H1 (cell line): ENCODE data around the gene MYCBP2. TPM values are rescaled to one million over a fixed set of nuclear protein-coding genes. Genes with fewer than 3 reads are reported as not detected.

Source experiments
- ASH2L ChIP-seq: fragments of 200-600, 300-600 bp; sonication (generic); IDR thresholded peaks from one replicate; pipeline ENCODE4 v1.7.1; 2017; ENCODE audit warnings: low read length
- BCL11A ChIP-seq, 2 experiments: IDR thresholded peaks; one replicate each; pipeline ENCODE4 v1.6.1; 2011; ENCODE audit warnings: low read depth in 2 of 2, low read length in 2 of 2, mild to moderate bottlenecking in 2 of 2
- CBX5 ChIP-seq: fragments of 300-800, 300-1000 bp; sonication (generic); IDR thresholded peaks from 2 replicates; pipeline ENCODE4 v1.7.1; 2016; ENCODE audit warnings: antibody characterized with exemption, low read length, low read depth
- SAP30 ChIP-seq: fragments of 300-600 bp; sonication (generic); IDR thresholded peaks from 2 replicates; pipeline ENCODE4 v1.7.1; 2012; ENCODE audit warnings: low read length, moderate library complexity, mild to moderate bottlenecking, inconsistent platforms; ENCODE audit not compliant: insufficient read depth, insufficient replicate concordance
- SIX5 ChIP-seq: IDR thresholded peaks from 2 replicates; pipeline ENCODE4 v1.6.1; 2011; ENCODE audit warnings: mild to moderate bottlenecking, low read depth, low read length
- polyA plus RNA-seq, 7 experiments: library from polyadenylated mRNA; depleted of rRNA in 3 of 7; stranded (reverse) in 5 of 7; unstranded in 2 of 7; fragments of >200 nt in 5 of 7; fragments of 200-250 nt in 2 of 7; gene quantifications; 1 replicate in 5 of 7; 2 replicates in 1 of 7; 4 replicates in 1 of 7; pipeline versions ENCODE4 v1.2.1 to v1.2.3, GENCODE V29; 2011 to 2013; ENCODE audit warnings: missing spikeins in 2 of 7, mixed read lengths in 2 of 7
- total RNA-seq: library from RNA; stranded (reverse); fragmentation: NEBNext Ultra II Directional; extraction: Animal tissue kit (Norgen Biotek cat#: 25700); gene quantifications from 2 replicates; pipeline ENCODE4 v1.2.1, GENCODE V29; 2021
- TF ChIP-seq, protein P1 (sequence below): fragments of 300-600 bp; sonication (generic); IDR thresholded peaks from 2 replicates; pipeline ENCODE4 v1.7.1; 2012; ENCODE audit warnings: low read length, moderate library complexity, mild to moderate bottlenecking, inconsistent platforms; ENCODE audit not compliant: insufficient replicate concordance
- TF ChIP-seq, protein P2 (sequence below): IDR thresholded peaks from 2 replicates; pipeline ENCODE4 v1.6.1; 2012; ENCODE audit warnings: inconsistent platforms

The MYCBP2 gene
- total and polyA plus RNA-seq, 2 of the 8 experiments (the other 6 are each of a cell fraction or from before 2014, with no cell fraction given), result 19.0 to 52.1 TPM

DNA sequence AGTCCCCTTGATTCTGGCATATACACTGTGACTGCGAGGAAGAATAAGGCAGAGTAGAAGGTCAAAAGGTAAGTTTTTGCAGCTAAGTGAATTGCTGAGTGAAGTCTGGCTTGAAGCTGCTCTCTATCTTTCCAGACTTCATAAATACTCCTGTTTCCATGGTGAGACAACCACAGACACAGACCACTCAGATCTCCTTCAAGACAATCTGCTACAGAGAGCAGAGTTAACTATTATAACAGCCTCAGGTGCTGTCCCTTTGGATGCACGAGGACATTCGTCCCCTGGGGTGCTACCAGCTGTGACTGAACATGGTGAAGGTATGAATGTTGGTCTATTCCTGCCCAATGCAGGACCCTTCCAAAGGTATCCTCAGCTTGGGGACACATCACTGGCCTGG, 104.0 kb downstream of the MYCBP2 start (continued):
- TF ChIP-seq, protein P1, sequence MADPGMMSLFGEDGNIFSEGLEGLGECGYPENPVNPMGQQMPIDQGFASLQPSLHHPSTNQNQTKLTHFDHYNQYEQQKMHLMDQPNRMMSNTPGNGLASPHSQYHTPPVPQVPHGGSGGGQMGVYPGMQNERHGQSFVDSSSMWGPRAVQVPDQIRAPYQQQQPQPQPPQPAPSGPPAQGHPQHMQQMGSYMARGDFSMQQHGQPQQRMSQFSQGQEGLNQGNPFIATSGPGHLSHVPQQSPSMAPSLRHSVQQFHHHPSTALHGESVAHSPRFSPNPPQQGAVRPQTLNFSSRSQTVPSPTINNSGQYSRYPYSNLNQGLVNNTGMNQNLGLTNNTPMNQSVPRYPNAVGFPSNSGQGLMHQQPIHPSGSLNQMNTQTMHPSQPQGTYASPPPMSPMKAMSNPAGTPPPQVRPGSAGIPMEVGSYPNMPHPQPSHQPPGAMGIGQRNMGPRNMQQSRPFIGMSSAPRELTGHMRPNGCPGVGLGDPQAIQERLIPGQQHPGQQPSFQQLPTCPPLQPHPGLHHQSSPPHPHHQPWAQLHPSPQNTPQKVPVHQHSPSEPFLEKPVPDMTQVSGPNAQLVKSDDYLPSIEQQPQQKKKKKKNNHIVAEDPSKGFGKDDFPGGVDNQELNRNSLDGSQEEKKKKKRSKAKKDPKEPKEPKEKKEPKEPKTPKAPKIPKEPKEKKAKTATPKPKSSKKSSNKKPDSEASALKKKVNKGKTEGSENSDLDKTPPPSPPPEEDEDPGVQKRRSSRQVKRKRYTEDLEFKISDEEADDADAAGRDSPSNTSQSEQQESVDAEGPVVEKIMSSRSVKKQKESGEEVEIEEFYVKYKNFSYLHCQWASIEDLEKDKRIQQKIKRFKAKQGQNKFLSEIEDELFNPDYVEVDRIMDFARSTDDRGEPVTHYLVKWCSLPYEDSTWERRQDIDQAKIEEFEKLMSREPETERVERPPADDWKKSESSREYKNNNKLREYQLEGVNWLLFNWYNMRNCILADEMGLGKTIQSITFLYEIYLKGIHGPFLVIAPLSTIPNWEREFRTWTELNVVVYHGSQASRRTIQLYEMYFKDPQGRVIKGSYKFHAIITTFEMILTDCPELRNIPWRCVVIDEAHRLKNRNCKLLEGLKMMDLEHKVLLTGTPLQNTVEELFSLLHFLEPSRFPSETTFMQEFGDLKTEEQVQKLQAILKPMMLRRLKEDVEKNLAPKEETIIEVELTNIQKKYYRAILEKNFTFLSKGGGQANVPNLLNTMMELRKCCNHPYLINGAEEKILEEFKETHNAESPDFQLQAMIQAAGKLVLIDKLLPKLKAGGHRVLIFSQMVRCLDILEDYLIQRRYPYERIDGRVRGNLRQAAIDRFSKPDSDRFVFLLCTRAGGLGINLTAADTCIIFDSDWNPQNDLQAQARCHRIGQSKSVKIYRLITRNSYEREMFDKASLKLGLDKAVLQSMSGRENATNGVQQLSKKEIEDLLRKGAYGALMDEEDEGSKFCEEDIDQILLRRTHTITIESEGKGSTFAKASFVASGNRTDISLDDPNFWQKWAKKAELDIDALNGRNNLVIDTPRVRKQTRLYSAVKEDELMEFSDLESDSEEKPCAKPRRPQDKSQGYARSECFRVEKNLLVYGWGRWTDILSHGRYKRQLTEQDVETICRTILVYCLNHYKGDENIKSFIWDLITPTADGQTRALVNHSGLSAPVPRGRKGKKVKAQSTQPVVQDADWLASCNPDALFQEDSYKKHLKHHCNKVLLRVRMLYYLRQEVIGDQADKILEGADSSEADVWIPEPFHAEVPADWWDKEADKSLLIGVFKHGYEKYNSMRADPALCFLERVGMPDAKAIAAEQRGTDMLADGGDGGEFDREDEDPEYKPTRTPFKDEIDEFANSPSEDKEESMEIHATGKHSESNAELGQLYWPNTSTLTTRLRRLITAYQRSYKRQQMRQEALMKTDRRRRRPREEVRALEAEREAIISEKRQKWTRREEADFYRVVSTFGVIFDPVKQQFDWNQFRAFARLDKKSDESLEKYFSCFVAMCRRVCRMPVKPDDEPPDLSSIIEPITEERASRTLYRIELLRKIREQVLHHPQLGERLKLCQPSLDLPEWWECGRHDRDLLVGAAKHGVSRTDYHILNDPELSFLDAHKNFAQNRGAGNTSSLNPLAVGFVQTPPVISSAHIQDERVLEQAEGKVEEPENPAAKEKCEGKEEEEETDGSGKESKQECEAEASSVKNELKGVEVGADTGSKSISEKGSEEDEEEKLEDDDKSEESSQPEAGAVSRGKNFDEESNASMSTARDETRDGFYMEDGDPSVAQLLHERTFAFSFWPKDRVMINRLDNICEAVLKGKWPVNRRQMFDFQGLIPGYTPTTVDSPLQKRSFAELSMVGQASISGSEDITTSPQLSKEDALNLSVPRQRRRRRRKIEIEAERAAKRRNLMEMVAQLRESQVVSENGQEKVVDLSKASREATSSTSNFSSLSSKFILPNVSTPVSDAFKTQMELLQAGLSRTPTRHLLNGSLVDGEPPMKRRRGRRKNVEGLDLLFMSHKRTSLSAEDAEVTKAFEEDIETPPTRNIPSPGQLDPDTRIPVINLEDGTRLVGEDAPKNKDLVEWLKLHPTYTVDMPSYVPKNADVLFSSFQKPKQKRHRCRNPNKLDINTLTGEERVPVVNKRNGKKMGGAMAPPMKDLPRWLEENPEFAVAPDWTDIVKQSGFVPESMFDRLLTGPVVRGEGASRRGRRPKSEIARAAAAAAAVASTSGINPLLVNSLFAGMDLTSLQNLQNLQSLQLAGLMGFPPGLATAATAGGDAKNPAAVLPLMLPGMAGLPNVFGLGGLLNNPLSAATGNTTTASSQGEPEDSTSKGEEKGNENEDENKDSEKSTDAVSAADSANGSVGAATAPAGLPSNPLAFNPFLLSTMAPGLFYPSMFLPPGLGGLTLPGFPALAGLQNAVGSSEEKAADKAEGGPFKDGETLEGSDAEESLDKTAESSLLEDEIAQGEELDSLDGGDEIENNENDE, result no peak
- TF ChIP-seq SIX5 (no peak), CBX5 (no peak), BCL11A (IDR thresholded peaks at IDR 0.05; ENCODE audit: low read depth in 2 of 2, low read length in 2 of 2) (no peak), ASH2L (no peak), SAP30 (no peak)
- TF ChIP-seq, protein P2, sequence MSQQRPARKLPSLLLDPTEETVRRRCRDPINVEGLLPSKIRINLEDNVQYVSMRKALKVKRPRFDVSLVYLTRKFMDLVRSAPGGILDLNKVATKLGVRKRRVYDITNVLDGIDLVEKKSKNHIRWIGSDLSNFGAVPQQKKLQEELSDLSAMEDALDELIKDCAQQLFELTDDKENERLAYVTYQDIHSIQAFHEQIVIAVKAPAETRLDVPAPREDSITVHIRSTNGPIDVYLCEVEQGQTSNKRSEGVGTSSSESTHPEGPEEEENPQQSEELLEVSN, result no peak
- TF ChIP-seq, all 59 proteins: peak for 0
